Stimulated activated CD8-positive, alpha-beta memory T cell treated with anti-CD3 and anti-CD28 coated beads, Interleukin-15, amount 100 ng/mL, for 1 hour (primary cell): ENCODE data around the gene ADARB2.

Source experiments
- DNase-seq: peaks from one replicate; pipeline ENCODE4 v3.0.0-alpha.2; 2020; ENCODE audit warnings: low read depth

Gene ADARB2

GRCh38 chr10:1204434-1205326, 532.6 kb downstream of the ADARB2 start:
- DNase-seq, result no peak

DNA sequence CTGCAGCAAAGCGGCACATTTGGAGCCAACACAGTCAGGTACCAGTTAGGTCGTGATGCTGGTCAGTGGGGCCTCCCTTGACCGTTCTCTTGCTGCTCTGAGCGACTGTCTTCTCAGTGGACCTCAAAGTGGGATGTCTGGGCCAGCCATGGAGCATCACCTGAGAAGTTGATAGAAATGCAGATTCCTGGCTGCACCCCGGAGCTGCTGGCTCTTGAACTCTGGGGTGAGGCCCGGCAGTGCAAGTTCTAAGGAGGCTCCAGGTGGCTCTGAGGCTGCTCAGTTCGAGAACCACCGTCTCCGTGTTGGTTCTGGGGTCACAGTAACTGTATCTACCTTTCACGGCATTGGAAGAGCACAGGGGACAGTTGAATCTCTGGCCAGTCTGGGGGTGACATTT, 533.6 kb downstream of the ADARB2 start:
- no peak for DNase-seq

DNA sequence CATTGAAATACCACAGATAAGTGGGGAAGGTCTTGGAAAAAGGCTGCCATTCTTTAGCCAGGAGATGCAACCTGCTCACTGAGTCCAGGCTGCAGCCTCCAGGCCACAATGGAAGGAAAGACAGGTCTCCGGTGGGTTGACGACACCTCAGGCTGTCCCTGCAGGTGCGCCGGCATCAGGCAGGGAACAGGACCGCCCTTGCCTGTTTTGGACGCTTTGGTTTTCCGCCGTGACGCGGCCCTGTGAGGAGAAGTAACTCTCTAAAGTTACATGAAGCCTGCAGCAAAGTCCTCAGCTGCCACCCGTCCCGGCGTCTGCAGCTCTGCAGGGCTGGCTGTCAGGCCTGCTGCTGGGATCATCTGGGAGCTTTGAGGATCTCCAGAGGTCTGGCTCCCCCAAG, 534.1 kb downstream of the ADARB2 start:
- no peak for DNase-seq

DNA sequence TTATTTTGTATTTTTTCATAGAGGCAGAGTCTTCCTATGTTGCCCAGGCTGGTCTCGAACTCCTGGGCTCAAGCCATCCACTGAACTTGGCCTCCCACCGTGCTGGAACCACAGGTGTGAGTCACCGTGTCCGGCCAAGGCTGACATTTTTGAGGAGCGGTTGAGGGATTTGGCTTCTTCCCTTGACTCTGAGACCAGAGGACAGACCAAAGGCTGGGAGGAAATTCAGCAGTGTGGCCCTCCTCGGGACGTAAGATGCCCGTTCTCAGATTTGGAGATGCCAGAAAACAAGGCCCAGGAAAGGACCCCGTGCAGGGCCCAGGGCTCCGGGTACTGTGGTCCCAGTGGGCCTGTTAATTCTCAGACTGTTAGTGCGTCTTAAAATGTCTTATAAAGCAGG, 535.0 kb downstream of the ADARB2 start:
- DNase-seq, result no peak

DNA sequence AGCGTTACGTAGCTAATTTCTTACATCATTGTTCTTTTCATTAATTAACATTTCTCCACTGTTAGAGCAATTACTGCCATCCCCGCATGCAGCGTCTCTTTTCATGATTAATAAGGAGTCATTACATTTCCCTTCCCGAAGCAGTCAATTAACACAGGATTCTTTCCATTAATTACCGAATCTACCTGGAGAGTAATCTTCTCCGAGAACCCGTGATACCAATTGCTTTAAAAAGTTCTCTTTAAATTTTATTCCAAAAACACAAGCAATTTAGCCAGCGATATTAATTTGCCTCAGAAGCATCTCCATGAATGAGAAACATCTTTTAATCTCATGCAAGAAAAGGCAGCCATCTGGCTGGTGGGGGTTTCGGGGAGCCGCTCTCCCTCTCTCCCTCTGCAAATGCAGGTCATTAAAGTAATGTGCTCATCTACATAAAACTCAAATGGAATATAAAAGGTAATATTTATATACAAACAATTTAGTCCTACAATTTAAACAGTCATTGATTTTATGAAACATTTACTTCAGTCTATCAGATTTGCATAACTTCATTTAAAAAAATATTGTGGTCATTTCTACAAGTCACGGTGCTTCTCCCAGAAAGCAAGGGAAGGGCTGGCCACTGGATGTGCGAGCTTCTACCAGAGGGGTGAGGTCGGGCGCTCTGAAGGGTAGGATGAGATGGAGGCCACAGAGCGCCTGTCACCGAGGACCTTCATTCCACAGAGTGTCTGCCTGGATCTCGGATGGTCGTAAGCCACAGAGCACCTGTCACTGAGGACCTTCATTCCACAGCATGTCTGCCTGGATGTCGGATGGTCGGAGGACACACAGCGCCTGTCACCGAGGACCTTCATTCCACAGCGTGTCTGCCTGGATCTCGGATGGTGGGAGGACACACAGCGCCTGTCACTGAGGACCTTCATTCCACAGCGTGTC, 536.2 kb downstream of the ADARB2 start:
- DNase-seq, result no peak

GRCh38 chr10:1199897-1200721, 537.2 kb downstream of the ADARB2 start:
- DNase-seq, result no peak

DNA sequence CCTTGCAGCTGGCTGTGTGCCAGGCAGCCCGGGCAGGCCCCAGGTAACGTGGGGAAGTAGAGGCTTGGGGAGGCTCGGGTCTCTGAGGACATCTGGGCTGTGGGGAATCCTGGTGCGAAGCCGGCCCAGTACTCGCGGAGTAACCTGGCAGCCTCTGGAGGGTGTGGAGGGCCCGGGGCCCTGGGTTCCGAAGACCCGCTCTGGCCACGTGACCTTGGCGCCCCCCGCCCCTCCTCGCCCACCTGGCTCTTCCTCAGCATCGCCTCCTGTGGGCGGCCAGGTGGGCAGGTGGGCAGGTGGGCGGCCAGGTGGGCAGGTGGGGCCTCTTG, 538.0 kb downstream of the ADARB2 start:
- no peak for DNase-seq

GRCh38 chr10:1198453-1199344, 538.6 kb downstream of the ADARB2 start:
- DNase-seq, result no peak

DNA sequence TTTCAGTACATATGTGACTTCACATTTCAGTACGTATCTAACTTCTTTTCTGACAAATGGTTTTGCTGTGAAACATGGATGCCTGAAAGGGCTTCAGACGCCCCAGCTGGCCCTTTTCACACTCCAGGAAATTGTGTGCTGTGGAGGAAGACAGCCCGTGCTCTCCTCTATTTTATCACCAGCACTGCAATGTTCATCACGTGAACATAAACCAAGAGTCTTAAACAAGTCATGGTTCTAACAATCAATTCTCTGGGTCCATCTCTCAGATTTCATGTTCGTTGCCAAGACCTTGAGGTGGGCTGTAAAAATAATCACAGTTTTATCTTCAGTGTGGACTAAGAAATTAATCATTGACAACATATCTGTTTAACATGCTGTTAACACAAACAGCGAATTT, 539.9 kb downstream of the ADARB2 start:
- no peak for DNase-seq

DNA sequence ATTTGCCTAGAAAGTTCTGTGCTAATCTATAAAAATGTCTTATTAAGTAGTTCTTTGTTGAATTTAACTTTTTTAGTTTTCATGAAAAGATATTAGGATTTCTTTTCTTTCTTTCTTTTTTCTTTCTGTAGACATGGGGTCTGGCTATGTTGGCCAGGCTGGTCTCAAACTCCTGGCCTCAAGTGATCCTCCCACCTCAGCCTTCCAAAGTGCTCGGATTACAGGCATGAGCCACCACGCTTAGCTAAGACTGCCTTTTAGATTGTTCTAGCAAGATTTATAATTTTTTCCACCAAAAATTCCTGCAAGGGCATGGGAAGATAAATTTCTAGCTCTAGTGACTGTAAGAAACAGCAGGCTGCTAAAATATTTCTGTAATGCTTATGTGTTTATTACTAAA, 540.7 kb downstream of the ADARB2 start:
- no peak for DNase-seq

DNA sequence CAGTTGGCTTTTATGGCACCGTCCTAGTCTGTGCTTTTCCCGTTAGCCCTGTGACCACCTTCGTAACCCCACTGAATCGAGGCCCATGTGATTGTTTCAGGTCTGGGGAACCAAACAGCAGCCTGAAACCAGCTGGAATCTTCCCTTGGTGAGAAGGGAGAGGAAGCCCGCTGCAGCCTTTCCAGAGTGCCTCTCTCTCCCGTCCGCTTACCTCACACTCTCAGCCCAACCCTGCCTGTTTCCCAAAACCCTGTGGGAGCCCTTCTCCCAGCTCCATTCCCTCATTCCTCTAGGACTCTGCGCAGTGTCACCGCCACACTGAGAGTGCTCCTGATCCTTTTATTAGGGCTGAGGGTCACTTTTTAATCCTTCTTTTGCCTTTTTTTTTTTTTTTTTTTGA, 541.5 kb downstream of the ADARB2 start:
- DNase-seq, result no peak

DNA sequence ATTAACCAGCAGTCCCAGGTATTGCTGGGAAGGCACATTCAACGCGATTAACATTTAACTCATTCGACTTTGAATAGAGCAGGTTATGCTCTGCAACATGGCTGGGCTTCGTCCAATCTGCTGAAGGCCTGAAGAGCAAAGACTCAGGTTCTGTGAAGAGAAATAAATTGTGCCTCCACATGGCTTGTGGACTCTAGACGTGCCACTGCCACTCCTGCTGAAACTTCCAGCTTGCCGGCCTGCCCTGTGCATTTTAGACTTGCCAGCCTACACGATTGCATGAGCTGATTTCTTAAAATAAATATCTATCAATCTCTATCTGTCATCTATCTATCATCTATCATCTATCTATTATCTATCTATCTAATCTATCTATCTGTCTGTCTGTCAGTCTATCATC, 543.2 kb downstream of the ADARB2 start:
- no peak for DNase-seq

GRCh38 chr10:1193561-1193960, 543.8 kb downstream of the ADARB2 start:
- no peak for DNase-seq

DNA sequence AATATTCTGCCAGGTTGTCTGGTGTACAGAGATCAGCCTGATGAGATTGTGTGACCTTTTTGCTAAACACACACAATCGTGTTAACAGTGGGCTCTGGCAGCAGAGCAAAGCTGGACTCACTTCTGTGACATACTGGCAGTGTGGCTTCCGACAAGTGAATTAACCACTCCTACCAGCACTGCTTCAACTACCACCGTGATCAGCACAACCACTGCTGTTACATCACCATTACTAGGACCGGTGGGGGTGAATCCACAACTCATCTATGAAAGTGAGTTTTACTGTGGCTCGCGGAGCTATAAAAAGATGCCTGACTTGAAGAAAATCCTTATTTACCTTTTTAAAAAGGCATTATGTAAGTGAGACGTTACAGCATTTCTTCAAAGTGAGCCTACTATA, 545.6 kb downstream of the ADARB2 start:
- no peak for DNase-seq

GRCh38 chr10:1190791-1191490, 546.4 kb downstream of the ADARB2 start:
- DNase-seq, result no peak

DNA sequence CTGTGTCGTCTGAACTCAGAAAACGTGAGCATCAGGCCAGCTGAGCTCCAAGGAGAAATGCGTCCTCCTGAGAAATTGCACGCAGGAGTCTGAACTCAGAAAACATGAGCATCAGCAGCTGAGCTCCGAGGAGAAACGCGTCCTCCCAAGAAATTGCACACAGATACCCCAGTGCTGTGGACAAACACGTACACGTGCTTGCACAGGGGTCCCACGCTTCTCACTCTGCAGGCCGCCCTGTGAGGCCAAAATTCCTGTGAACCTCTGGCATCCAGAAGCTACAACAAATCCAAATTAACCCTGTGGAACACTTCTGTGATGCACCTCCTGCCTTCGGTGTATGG, 547.3 kb downstream of the ADARB2 start:
- no peak for DNase-seq

GRCh38 chr10:1189166-1190051, 547.9 kb downstream of the ADARB2 start:
- no peak for DNase-seq

DNA sequence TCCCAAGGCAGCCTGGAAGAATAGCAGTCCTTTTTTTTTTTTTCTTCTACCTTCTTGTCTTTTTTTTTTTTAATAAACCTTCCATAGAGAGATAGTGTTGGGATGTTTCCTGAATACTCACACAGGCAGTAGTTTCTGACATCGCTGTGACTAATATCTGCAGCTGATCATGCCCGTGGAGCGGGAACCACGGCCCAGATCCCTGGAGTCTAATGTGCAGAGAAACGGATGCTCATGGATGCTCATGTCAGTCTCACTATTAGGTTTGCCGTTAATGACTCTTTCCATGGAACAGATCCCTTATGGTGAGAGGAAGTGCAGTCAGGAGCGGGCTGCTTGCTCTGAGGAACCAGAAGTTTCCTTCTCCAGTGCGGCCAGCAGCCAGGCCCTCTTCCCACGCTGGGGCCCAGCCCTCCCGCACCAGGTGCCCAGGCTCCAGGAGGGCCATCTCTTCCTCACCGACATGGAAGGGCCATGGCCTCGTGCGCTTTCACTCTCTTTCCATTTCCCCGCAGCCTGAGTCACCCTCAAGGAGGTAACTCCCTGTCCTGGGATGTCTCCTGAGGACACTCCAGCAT, 548.7 kb downstream of the ADARB2 start:
- no peak for DNase-seq

- no peak for DNase-seq
Observed at GRCh38 chr10:1187855-1188557, 549.3 kb downstream of the ADARB2 start.
